ENCODE results near the gene NGRN.
"Not testable (repeated sequence)": the region's sequence is repeated elsewhere in the genome, so short reads cannot be mapped to it uniquely, and the experiment has no call there.

NGRN gene

GRCh38 chr15:90234096-90234988, 31.1 kb upstream of the NGRN start, which contains the start of gene GDPGP1:
Gene GDPGP1 (plus strand): TSS chr15:90234209. CDS start chr15:90240909, 6,700 bp downstream.
- DNase-seq: no peak

- no peak for DNase-seq
Measured at GRCh38 chr15:90239371-90239770, 26.1 kb upstream of the NGRN start.

GRCh38 chr15:90240856-90241255, 24.6 kb upstream of the NGRN start:
- no peak for DNase-seq

- no peak for DNase-seq
Measured at GRCh38 chr15:90241343-90242192, 23.9 kb upstream of the NGRN start.

- no peak for DNase-seq
Measured at GRCh38 chr15:90243943-90244639, 21.4 kb upstream of the NGRN start.

GRCh38 chr15:90248789-90249202, 16.7 kb upstream of the NGRN start:
- no peak for DNase-seq

GRCh38 chr15:90249203-90249863, 16.1 kb upstream of the NGRN start, which contains the start of gene TTLL13:
Gene TTLL13 (plus strand): TSS chr15:90249556. CDS start chr15:90250631, 1,075 bp downstream.
- peak; percentile 76 for DNase-seq

GRCh38 chr15:90257776-90258175, 7.7 kb upstream of the NGRN start:
- DNase-seq: no peak

GRCh38 chr15:90259524-90259923, 5.9 kb upstream of the NGRN start:
- no peak for DNase-seq

GRCh38 chr15:90260731-90261130, 4.7 kb upstream of the NGRN start:
- not testable (repeated sequence) for DNase-seq

GRCh38 chr15:90261811-90262210, 3.7 kb upstream of the NGRN start:
- DNase-seq: no peak

GRCh38 chr15:90262426-90262825, 3.0 kb upstream of the NGRN start:
- no peak for DNase-seq

- no peak for DNase-seq
Measured at GRCh38 chr15:90264671-90265070, 801 bp upstream of the NGRN start.

GRCh38 chr15:90266061-90266431, 574 bp downstream of the NGRN start:
- no peak for DNase-seq

GRCh38 chr15:90266485-90266884, 1.0 kb downstream of the NGRN start:
- DNase-seq: no peak

- DNase-seq: no peak
Measured at GRCh38 chr15:90268415-90268814, 2.9 kb downstream of the NGRN start.

GRCh38 chr15:90270502-90271150, 5.2 kb downstream of the NGRN start:
- DNase-seq: no peak

- no peak for DNase-seq
Measured at GRCh38 chr15:90271459-90272166, 6.1 kb downstream of the NGRN start.

GRCh38 chr15:90278467-90278866, 13.0 kb downstream of the NGRN start:
- DNase-seq: not testable (repeated sequence)

GRCh38 chr15:90280743-90281142, 15.3 kb downstream of the NGRN start:
- DNase-seq: not testable (repeated sequence)

GRCh38 chr15:90281637-90282036, 16.2 kb downstream of the NGRN start:
- DNase-seq: not testable (repeated sequence)
